OCI-LY1 (cell line): Measurements from ENCODE around the gene LEKR1.

ENCODE experiments used
- H2AFZ ChIP-seq: fragments of 200-600 bp; sonication (generic), shearing (Covaris generic); 2 replicates; pipeline ENCODE4 v1.6.0; 2014; ENCODE audit warnings: antibody characterized with exemption, mild to moderate bottlenecking, low read length
- H3F3A ChIP-seq: fragments of 200-600 bp; sonication (generic), shearing (Covaris generic); 2 replicates; pipeline ENCODE4 v1.6.0; 2014; ENCODE audit warnings: mild to moderate bottlenecking, antibody characterized with exemption, low read length, moderate library complexity; ENCODE audit not compliant: insufficient read depth
- H3K27ac ChIP-seq: fragments of 200-600 bp; sonication (generic); 2 replicates; pipeline ENCODE4 v1.5.1; 2014; ENCODE audit warnings: low read length, mixed run types, mild to moderate bottlenecking, low read depth; ENCODE audit not compliant: poor library complexity, severe bottlenecking
- H3K27me3 ChIP-seq: fragments of 200-600 bp; sonication (generic); 2 replicates; pipeline ENCODE4 v1.6.0; 2014; ENCODE audit warnings: antibody characterized with exemption, mild to moderate bottlenecking, low read length, moderate library complexity; ENCODE audit not compliant: insufficient read depth
- H3K36me3 ChIP-seq: fragments of 200-600 bp; sonication (generic); 2 replicates; pipeline ENCODE4 v1.6.1; 2014; ENCODE audit warnings: mild to moderate bottlenecking, antibody characterized with exemption, low read length, moderate library complexity, mixed read lengths; ENCODE audit not compliant: insufficient read depth
- H3K4me1 ChIP-seq: fragments of 200-600 bp; sonication (generic); 2 replicates; pipeline ENCODE4 v1.5.1; 2014; ENCODE audit warnings: mild to moderate bottlenecking, low read length, moderate library complexity; ENCODE audit not compliant: insufficient read depth, severe bottlenecking
- H3K4me2 ChIP-seq: fragments of 200-600 bp; sonication (generic), shearing (Covaris generic); 2 replicates; pipeline ENCODE4 v1.6.1; 2014; ENCODE audit warnings: low read length
- H3K4me3 ChIP-seq: fragments of 200-600 bp; sonication (generic); 2 replicates; pipeline ENCODE4 v1.5.1; 2014; ENCODE audit warnings: low read length, low read depth, mild to moderate bottlenecking, mixed read lengths; ENCODE audit not compliant: poor library complexity, severe bottlenecking
- H3K79me2 ChIP-seq: fragments of 200-600 bp; shearing (Covaris generic); 2 replicates; pipeline ENCODE4 v1.6.1; 2016; ENCODE audit warnings: mixed run types, low read length, mixed read lengths; ENCODE audit not compliant: insufficient read depth
- H3K9ac ChIP-seq: fragments of 200-600 bp; sonication (generic), shearing (Covaris generic); 2 replicates; pipeline ENCODE4 v1.6.1; 2014; ENCODE audit warnings: mild to moderate bottlenecking, low read length, mixed read lengths
- H3K9me2 ChIP-seq: fragments of 200-600 bp; sonication (generic), shearing (Covaris generic); 2 replicates; pipeline ENCODE4 v1.6.1; 2014; ENCODE audit warnings: low read depth, mild to moderate bottlenecking, low read length, mixed read lengths
- H3K9me3 ChIP-seq: fragments of 200-600 bp; shearing (Covaris generic); 2 replicates; pipeline ENCODE4 v1.6.1; 2014; ENCODE audit warnings: low read length, mixed read lengths
- H4K20me1 ChIP-seq: fragments of 200-600 bp; sonication (generic), shearing (Covaris generic); 2 replicates; pipeline ENCODE4 v1.6.0; 2016; ENCODE audit warnings: mild to moderate bottlenecking, low read length; ENCODE audit not compliant: insufficient read depth
- EZH2 ChIP-seq: fragments of 200-600 bp; sonication (generic), shearing (Covaris generic); IDR thresholded peaks from 2 replicates; pipeline ENCODE4 v1.8.0; 2017; ENCODE audit warnings: borderline replicate concordance, mixed run types, mild to moderate bottlenecking, antibody characterized with exemption, low read length, moderate library complexity, mixed read lengths
- TF ChIP-seq, protein P1 (sequence below): fragments of 200-600 bp; sonication (generic), shearing (Covaris generic); IDR thresholded peaks from 2 replicates; pipeline ENCODE4 v1.5.1; 2017; ENCODE audit warnings: mild to moderate bottlenecking, antibody characterized with exemption, low read length, moderate library complexity, mixed read lengths

LEKR1 gene

DNA sequence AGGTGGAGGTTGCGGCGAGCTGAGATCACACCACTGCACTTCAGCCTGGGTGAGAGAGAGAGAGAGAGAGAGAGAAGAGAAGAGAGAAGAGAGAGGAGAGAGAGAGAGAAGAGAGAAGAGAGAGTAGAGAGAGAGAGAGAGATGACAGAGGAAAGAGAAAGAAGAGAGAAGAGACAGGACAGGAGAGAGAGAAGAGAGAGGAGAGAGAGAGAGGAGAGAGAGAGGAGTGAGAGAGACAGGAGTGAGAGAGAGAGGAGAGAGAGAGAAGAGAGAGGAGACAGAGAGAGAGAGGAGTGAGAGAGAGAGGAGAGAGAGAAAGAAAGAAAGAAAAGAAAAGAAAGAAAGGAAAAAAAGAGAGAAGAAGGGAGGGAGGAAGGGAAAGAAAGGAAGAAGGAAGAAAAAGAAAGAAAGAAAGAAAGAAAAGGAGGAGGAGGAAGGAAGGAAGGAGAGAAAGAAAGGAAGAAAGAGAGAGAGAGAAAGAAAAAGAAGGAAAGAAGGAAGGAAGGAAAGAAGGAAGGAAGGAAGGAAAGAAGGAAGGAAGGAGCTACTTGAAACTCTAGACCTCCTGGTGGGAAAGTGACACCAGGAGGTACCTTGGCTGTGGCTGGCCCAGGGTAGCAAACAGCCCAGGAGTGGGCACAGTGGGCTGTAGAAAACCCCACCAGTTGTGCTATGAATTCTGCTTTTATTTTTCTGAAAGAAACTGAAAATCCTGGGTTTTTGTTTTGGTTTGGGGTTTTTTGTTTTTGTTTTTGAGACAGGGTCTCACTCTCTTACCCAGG is 245.8 kb downstream of the LEKR1 start:
- H2AFZ ChIP-seq, result no peak overlapping the region
- H3K4me2 ChIP-seq, result no peak overlapping the region
- H4K20me1 ChIP-seq, result no peaks in the 10 kb centered on the region
- H3K4me3 ChIP-seq, result no peak overlapping the region
- H3K9ac ChIP-seq, result no peak overlapping the region
- H3K36me3 ChIP-seq, result no peaks in the 10 kb centered on the region
- H3K79me2 ChIP-seq, result no peaks in the 10 kb centered on the region
- H3F3A ChIP-seq, result no peaks in the 10 kb centered on the region
- H3K4me1 ChIP-seq, result peaks cover 36% of the 10 kb centered on the region
- no peaks in the 10 kb centered on the region for H3K27me3 ChIP-seq
- H3K9me2 ChIP-seq, result no peaks in the 10 kb centered on the region
- H3K27ac ChIP-seq, result no peak overlapping the region
- TF ChIP-seq EZH2, result no peak
- TF ChIP-seq, protein P1, sequence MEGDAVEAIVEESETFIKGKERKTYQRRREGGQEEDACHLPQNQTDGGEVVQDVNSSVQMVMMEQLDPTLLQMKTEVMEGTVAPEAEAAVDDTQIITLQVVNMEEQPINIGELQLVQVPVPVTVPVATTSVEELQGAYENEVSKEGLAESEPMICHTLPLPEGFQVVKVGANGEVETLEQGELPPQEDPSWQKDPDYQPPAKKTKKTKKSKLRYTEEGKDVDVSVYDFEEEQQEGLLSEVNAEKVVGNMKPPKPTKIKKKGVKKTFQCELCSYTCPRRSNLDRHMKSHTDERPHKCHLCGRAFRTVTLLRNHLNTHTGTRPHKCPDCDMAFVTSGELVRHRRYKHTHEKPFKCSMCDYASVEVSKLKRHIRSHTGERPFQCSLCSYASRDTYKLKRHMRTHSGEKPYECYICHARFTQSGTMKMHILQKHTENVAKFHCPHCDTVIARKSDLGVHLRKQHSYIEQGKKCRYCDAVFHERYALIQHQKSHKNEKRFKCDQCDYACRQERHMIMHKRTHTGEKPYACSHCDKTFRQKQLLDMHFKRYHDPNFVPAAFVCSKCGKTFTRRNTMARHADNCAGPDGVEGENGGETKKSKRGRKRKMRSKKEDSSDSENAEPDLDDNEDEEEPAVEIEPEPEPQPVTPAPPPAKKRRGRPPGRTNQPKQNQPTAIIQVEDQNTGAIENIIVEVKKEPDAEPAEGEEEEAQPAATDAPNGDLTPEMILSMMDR, result no peak
- H3K9me3 ChIP-seq, result no peaks in the 10 kb centered on the region

- H2AFZ ChIP-seq, result no peak overlapping the region
These were observed 247.7 kb downstream of the LEKR1 start for GRCh38 chr3:157073810-157074209.

GRCh38 chr3:157074490-157074889 is 248.3 kb downstream of the LEKR1 start:
- Histone ChIP-seq H3K36me3 (no peaks in the 10 kb centered on the region), H3K27me3 (no peaks in the 10 kb centered on the region), H3K4me3 (no peak overlapping the region), H3K4me1 (peaks cover 33% of the 10 kb centered on the region), H3F3A (no peaks in the 10 kb centered on the region), H3K27ac (no peak overlapping the region), H3K9me3 (no peaks in the 10 kb centered on the region), H2AFZ (no peak overlapping the region), H4K20me1 (no peaks in the 10 kb centered on the region), H3K79me2 (no peaks in the 10 kb centered on the region), H3K9me2 (no peaks in the 10 kb centered on the region), H3K9ac (no peak overlapping the region), H3K4me2 (no peak overlapping the region)
- TF ChIP-seq, protein P1, result no peak
- no peak for TF ChIP-seq EZH2

More at GRCh38 chr3:157073810-157074209, 247.7 kb downstream of the LEKR1 start:
- TF ChIP-seq, protein P1, result no peak
- TF ChIP-seq EZH2, result no peak
- no peak overlapping the region for H3K4me2 ChIP-seq
- H3K9me3 ChIP-seq, result no peaks in the 10 kb centered on the region
- no peak overlapping the region for H3K4me3 ChIP-seq
- H3K27me3 ChIP-seq, result no peaks in the 10 kb centered on the region
- H3K4me1 ChIP-seq, result peaks cover 33% of the 10 kb centered on the region
- no peaks in the 10 kb centered on the region for H4K20me1 ChIP-seq
- no peak overlapping the region for H3K27ac ChIP-seq
- no peaks in the 10 kb centered on the region for H3K79me2 ChIP-seq
- no peak overlapping the region for H3K9ac ChIP-seq
- no peaks in the 10 kb centered on the region for H3K9me2 ChIP-seq
- no peaks in the 10 kb centered on the region for H3F3A ChIP-seq
- H3K36me3 ChIP-seq, result no peaks in the 10 kb centered on the region
